ENCODE results near the gene MED26. TPM values are rescaled to one million over a fixed set of nuclear protein-coding genes. Genes with fewer than 3 reads are reported as not detected.

The MED26 gene
- total RNA-seq, 4 donors from 2014 or later: 4.4 to 12.9 (median 8.4) TPM

DNA sequence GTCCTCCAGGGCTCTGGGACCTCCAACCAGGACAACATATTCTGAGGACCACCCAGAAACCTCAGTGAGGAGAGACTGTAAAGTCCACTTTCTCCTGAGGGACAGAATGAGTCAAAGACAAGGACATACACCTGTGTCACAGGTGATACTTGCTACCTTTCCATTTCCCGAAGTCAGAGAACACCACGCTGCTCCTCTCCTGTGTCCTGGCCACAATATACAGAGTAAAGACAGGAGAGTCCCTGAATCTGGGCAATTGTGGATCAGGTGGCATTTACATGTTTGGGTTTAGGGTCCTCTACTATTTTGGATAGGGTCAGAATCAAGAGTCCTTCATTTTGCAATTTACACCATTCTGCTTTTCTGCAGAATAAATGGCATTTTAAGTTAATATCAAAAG, 4.9 kb downstream of the MED26 start:
- peaks cover 28 to 30% of the 10 kb centered on the region in 2 donors for H3K4me1 ChIP-seq
- intact Hi-C loops (cut with DNase I): no loop called here

DNA sequence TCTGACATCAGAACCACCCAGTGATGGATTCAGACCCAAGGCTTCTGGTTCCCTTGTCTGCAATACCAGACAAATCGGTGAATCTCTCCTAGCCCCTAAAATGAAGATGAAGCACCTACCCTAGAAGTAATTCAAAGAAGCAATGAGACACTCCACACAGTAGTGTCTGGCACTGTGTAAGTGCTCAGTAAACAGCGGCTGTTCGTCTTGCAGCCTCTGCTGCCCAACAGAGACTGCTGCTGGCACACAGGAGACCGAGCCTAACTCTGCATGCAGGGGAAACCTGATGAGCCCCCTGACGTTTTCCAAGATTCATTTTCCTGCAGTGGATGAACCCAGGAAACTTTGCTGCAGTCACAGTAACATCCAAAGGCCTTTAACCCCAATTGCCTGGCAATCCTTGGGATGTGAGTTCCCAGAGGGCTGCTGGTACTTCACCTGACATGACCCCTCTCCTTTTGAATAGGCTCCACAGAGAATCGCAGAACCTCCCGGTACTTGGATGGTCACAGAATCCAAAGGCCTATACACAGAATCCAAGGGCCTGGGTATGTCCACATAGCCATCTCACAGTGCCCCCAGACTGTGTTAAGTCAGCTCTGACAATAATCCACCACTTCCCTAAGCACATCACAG, 6.7 kb downstream of the MED26 start:
- Histone ChIP-seq H3K4me3 (replicated peaks in 1 of 3) (no peak overlapping the region), H3K36me3 (no peaks in the 10 kb centered on the region), H3K27ac (no peak overlapping the region), H3K27me3 (no peaks in the 10 kb centered on the region), H3K4me1 (peaks cover 16 to 23% of the 10 kb centered on the region in 2 donors), H3K9me3 (no peaks in the 10 kb centered on the region)
- 79 to 86% methylated on average over 5 to 7 of the region's 7 CpGs for WGBS, 2 donors
- no peak for TF ChIP-seq POLR2A (IDR thresholded peaks at IDR 0.05)
- TF ChIP-seq CTCF (IDR thresholded peaks at IDR 0.05): no peak
- intact Hi-C loops (cut with DNase I): no loop called here
- no peak for DNase-seq

More for the DNA sequence above, 4.9 kb downstream of the MED26 start:
- H3K36me3 ChIP-seq: no peaks in the 10 kb centered on the region
- H3K9me3 ChIP-seq: no peaks in the 10 kb centered on the region
- H3K27me3 ChIP-seq: no peaks in the 10 kb centered on the region
- H3K27ac ChIP-seq: no peak overlapping the region
- TF ChIP-seq POLR2A (IDR thresholded peaks at IDR 0.05) (no peak), CTCF (IDR thresholded peaks at IDR 0.05) (no peak)
- no peak for DNase-seq
- whole genome bisulfite sequencing, 2 donors: 97 to 100% methylated on average over 2 of the region's 2 CpGs
- no peak overlapping the region for H3K4me3 ChIP-seq (replicated peaks in 1 of 3)

GRCh38 chr19:16620584-16620983, 7.4 kb downstream of the MED26 start:
- Histone ChIP-seq H3K36me3 (no peaks in the 10 kb centered on the region), H3K4me1 (peaks cover 15 to 20% of the 10 kb centered on the region in 2 donors), H3K27ac (no peak overlapping the region), H3K9me3 (no peaks in the 10 kb centered on the region), H3K4me3 (replicated peaks in 1 of 3) (no peak overlapping the region), H3K27me3 (no peaks in the 10 kb centered on the region)
- WGBS, 2 donors: 79 to 81% methylated on average over 3 of the region's 3 CpGs
- intact Hi-C loops (cut with DNase I): no loop called here
- DNase-seq: no peak
- no peak for TF ChIP-seq CTCF (IDR thresholded peaks at IDR 0.05)
- TF ChIP-seq POLR2A (IDR thresholded peaks at IDR 0.05): no peak

DNA sequence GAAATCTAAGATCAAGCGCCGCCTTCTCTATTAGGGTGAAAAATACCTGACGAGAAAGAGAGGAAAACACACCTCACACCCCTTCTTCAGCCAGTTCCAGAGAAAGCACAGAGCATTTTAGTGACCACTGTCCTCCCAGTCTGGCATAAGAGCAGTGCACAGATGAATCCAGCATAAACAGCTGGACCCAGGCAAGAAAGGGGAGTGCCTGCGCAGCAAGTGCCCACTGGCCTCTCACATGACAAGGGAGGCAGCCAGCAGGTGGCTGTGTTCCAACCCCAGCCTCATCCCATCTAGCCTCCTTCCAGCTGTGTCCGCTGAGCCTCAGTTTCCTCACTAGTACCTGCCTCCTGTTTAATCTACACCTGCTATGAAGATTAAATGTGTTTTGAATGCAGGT, 8.0 kb downstream of the MED26 start:
- WGBS, 2 donors: 91 to 96% methylated on average over 5 of the region's 5 CpGs
- TF ChIP-seq POLR2A (IDR thresholded peaks at IDR 0.05): no peak
- TF ChIP-seq CTCF (IDR thresholded peaks at IDR 0.05): no peak
- Histone ChIP-seq H3K36me3 (no peaks in the 10 kb centered on the region), H3K4me3 (replicated peaks in 1 of 3) (no peak overlapping the region), H3K4me1 (peaks cover 15 to 23% of the 10 kb centered on the region in 2 donors), H3K27me3 (no peaks in the 10 kb centered on the region), H3K9me3 (no peaks in the 10 kb centered on the region), H3K27ac (no peak overlapping the region)
- no peak for DNase-seq
- intact Hi-C loops (cut with DNase I): no loop called here

GRCh38 chr19:16619457-16619856, 8.5 kb downstream of the MED26 start:
- TF ChIP-seq CTCF (IDR thresholded peaks at IDR 0.05) (no peak), POLR2A (IDR thresholded peaks at IDR 0.05) (no peak)
- Histone ChIP-seq H3K36me3 (no peaks in the 10 kb centered on the region), H3K27ac (no peak overlapping the region), H3K27me3 (no peaks in the 10 kb centered on the region), H3K4me1 (peaks cover 15 to 26% of the 10 kb centered on the region in 2 donors), H3K9me3 (no peaks in the 10 kb centered on the region), H3K4me3 (replicated peaks in 1 of 3) (no peak overlapping the region)
- 56 to 65% methylated on average over 6 to 7 of the region's 7 CpGs for WGBS, 2 donors
- intact Hi-C loops (cut with DNase I): no loop called here
- peak; percentile 56 to 61 for DNase-seq
